ENCODE data around the gene SLIT3. TPM values are rescaled to one million over a fixed set of nuclear protein-coding genes. Genes with fewer than 3 reads are reported as not detected.

The SLIT3 gene
- total RNA-seq, 1 experiment from 2014 or later = 0.44 TPM

GRCh38 chr5:168714046-168714445 is 586.9 kb downstream of the SLIT3 start:
- Histone ChIP-seq H3K36me3 (ENCODE audit: low read depth, low read length) (no peaks in the 10 kb centered on the region), H3K9me2 (replicated peaks; ENCODE audit: low read length) (no peaks in the 10 kb centered on the region), H3K4me2 (ENCODE audit: low read length) (no peak overlapping the region), H2AFZ (ENCODE audit: low read length) (no peak overlapping the region), H3K79me2 (ENCODE audit: low read length) (no peaks in the 10 kb centered on the region), H3K4me1 (ENCODE audit: insufficient read depth, low read length) (peaks cover 16% of the 10 kb centered on the region), H4K20me1 (ENCODE audit: low read length) (no peaks in the 10 kb centered on the region), H3K27ac (ENCODE audit: low read length) (no peak overlapping the region), H3K9ac (ENCODE audit: low read length) (no peak overlapping the region), H3K27me3 (ENCODE audit: low read length) (no peaks in the 10 kb centered on the region), H3K4me3 (ENCODE audit: low read length) (no peak overlapping the region), H3F3A (ENCODE audit: low read length, unreplicated experiment) (no peaks in the 10 kb centered on the region), H3K9me3 (ENCODE audit: low read length) (no peaks in the 10 kb centered on the region)
- ATAC-seq (no peak), DNase-seq (no peak)
- CTCF ChIA-PET = no interaction called here
- TF ChIP-seq EZH2 (IDR thresholded peaks at IDR 0.05; ENCODE audit: low read length, unreplicated experiment) (no peak), CTCF (conservative IDR thresholded peaks at IDR 0.05; ENCODE audit: low read depth, low read length) (no peak), EZH2phosphoT487 (IDR thresholded peaks at IDR 0.05; ENCODE audit: borderline replicate concordance, low read length) (no peak)
- intact Hi-C loops (cut with micrococcal nuclease) = no loop called here
- POLR2A ChIA-PET (ENCODE audit: unreplicated experiment) = no interaction called here
- no TSS peak for BruUV-seq (replicated peaks)

- H3K27ac ChIP-seq (ENCODE audit: low read length) = peak overlapping the region; percentile 64
- H3K9ac ChIP-seq (ENCODE audit: low read length) = no peak overlapping the region
- no peak for DNase-seq
- H3K9me3 ChIP-seq (ENCODE audit: low read length) = no peaks in the 10 kb centered on the region
- ChIA-PET POLR2A (ENCODE audit: unreplicated experiment) (no interaction called here), CTCF (no interaction called here)
- H3K4me1 ChIP-seq (ENCODE audit: insufficient read depth, low read length) = peaks cover 16% of the 10 kb centered on the region
- ATAC-seq = peak; percentile 16
- H2AFZ ChIP-seq (ENCODE audit: low read length) = 0 out of 2 replicates have a peak overlapping the region, but pooled peaks have one; percentile 43
- BruUV-seq (replicated peaks) = no TSS peak
- H3K36me3 ChIP-seq (ENCODE audit: low read depth, low read length) = no peaks in the 10 kb centered on the region
- H3K9me2 ChIP-seq (replicated peaks; ENCODE audit: low read length) = no peaks in the 10 kb centered on the region
- H3K4me2 ChIP-seq (ENCODE audit: low read length) = peak overlapping the region; percentile 60
- 0 out of 2 replicates have a peak overlapping the region, but pooled peaks have one; percentile 37 for H3K4me3 ChIP-seq (ENCODE audit: low read length)
- TF ChIP-seq CTCF (conservative IDR thresholded peaks at IDR 0.05; ENCODE audit: low read depth, low read length) = no peak
- no peak for TF ChIP-seq EZH2phosphoT487 (IDR thresholded peaks at IDR 0.05; ENCODE audit: borderline replicate concordance, low read length)
- TF ChIP-seq EZH2 (IDR thresholded peaks at IDR 0.05; ENCODE audit: low read length, unreplicated experiment) = no peak
- H3K27me3 ChIP-seq (ENCODE audit: low read length) = no peaks in the 10 kb centered on the region
- no peaks in the 10 kb centered on the region for H3F3A ChIP-seq (ENCODE audit: low read length, unreplicated experiment)
- no peaks in the 10 kb centered on the region for H3K79me2 ChIP-seq (ENCODE audit: low read length)
- intact Hi-C loops (cut with micrococcal nuclease) = no loop called here
- H4K20me1 ChIP-seq (ENCODE audit: low read length) = no peaks in the 10 kb centered on the region
Measured at GRCh38 chr5:168713051-168713450, 587.9 kb downstream of the SLIT3 start.

GRCh38 chr5:168712280-168712924 is 588.5 kb downstream of the SLIT3 start:
- BruUV-seq (replicated peaks) = no TSS peak
- Histone ChIP-seq H3K27me3 (ENCODE audit: low read length) (no peaks in the 10 kb centered on the region), H2AFZ (ENCODE audit: low read length) (peak overlapping the region; percentile 43; the same call in 1 of the 2 replicates), H4K20me1 (ENCODE audit: low read length) (no peaks in the 10 kb centered on the region), H3K9ac (ENCODE audit: low read length) (no peak overlapping the region), H3K4me3 (ENCODE audit: low read length) (no peak overlapping the region), H3K79me2 (ENCODE audit: low read length) (no peaks in the 10 kb centered on the region), H3K4me2 (ENCODE audit: low read length) (peak overlapping the region; percentile 60), H3K9me3 (ENCODE audit: low read length) (no peaks in the 10 kb centered on the region), H3F3A (ENCODE audit: low read length, unreplicated experiment) (no peaks in the 10 kb centered on the region), H3K36me3 (ENCODE audit: low read depth, low read length) (no peaks in the 10 kb centered on the region), H3K4me1 (ENCODE audit: insufficient read depth, low read length) (peaks cover 16% of the 10 kb centered on the region), H3K27ac (ENCODE audit: low read length) (peak overlapping the region; percentile 64), H3K9me2 (replicated peaks; ENCODE audit: low read length) (no peaks in the 10 kb centered on the region)
- ATAC-seq (peak; percentile 95), DNase-seq (peak; percentile 90)
- CTCF ChIA-PET = no interaction called here
- POLR2A ChIA-PET (ENCODE audit: unreplicated experiment) = no interaction called here
- intact Hi-C loops (cut with micrococcal nuclease) = no loop called here
- TF ChIP-seq EZH2phosphoT487 (IDR thresholded peaks at IDR 0.05; ENCODE audit: borderline replicate concordance, low read length) (no peak), CTCF (conservative IDR thresholded peaks at IDR 0.05; ENCODE audit: low read depth, low read length) (no peak), EZH2 (IDR thresholded peaks at IDR 0.05; ENCODE audit: low read length, unreplicated experiment) (no peak)

All from PC-3 (cell line).